Activated T-helper 1 cell treated with anti-CD3 and anti-CD28 coated beads, Interleukin-12 subunit alpha, Interleukin-12 subunit beta, Interleukin-2, Interleukin-4 antibody, amounts not matched to agents 30 ng/mL and 10 ng/mL and 1 ng/mL, durations not matched to agents 14 hours and 24 hours and 36 hours (primary cell): Measurements from ENCODE around the gene CDIPT. TPM values are rescaled to one million over a fixed set of nuclear protein-coding genes. Genes with fewer than 3 reads are reported as not detected.
A peak's percentile ranks its signal among the peaks of the same experiment; 100 is the strongest.

Experiments
- DNase-seq: peaks from one replicate; pipeline ENCODE4 v3.0.0; 2021; ENCODE audit warnings: low spot score
- H3K27ac Mint-ChIP-seq: one replicate; pipeline ENCODE4 v1.8.0; 2021; ENCODE audit warnings: mild to moderate bottlenecking, mixed read lengths
- H3K27me3 Mint-ChIP-seq: one replicate; pipeline ENCODE4 v1.8.0; 2022; ENCODE audit warnings: mild to moderate bottlenecking, moderate library complexity, mixed read lengths; ENCODE audit not compliant: insufficient read depth
- H3K36me3 Mint-ChIP-seq: one replicate; pipeline ENCODE4 v1.8.0; 2021; ENCODE audit warnings: low read depth, mixed read lengths
- H3K4me1 Mint-ChIP-seq: one replicate; pipeline ENCODE4 v1.8.0; 2021; ENCODE audit warnings: low read depth, mixed read lengths
- H3K4me3 Mint-ChIP-seq: one replicate; pipeline ENCODE4 v1.8.0; 2021; ENCODE audit warnings: mild to moderate bottlenecking, moderate library complexity, mixed read lengths
- H3K9me3 Mint-ChIP-seq: one replicate; pipeline ENCODE4 v1.8.0; 2021; ENCODE audit warnings: mixed read lengths
- intact Hi-C: fragments of 100-400 bp; cut with micrococcal nuclease; formaldehyde crosslinking; loops from one replicate; pipeline ENCODE4 v1.15.1; 2024
- total RNA-seq: library from RNA; stranded (reverse); gene quantifications from 2 replicates; pipeline ENCODE4 v1.2.3, GENCODE V29; 2022

Gene CDIPT
- total RNA-seq, 1 donor from 2014 or later = 85.5 TPM

GRCh38 chr16:29868396-29869009 lies 5.5 kb upstream of the CDIPT start:
- Mint-ChIP-seq H3K4me1 (peaks cover 2% of the 10 kb centered on the region), H3K9me3 (no peaks in the 10 kb centered on the region), H3K27ac (no peak overlapping the region), H3K36me3 (no peaks in the 10 kb centered on the region), H3K4me3 (no peak overlapping the region), H3K27me3 (no peaks in the 10 kb centered on the region)
- intact Hi-C loops = loop anchor here (10.0 kb wide), 1 partner anchor 786 kb away; the partner anchor contains the start of genes FBRS and PRR14
- DNase-seq = no peak

GRCh38 chr16:29864205-29864604 lies 1.2 kb upstream of the CDIPT start:
- peaks cover 24% of the 10 kb centered on the region for H3K4me1 Mint-ChIP-seq
- no peak for DNase-seq
- H3K9me3 Mint-ChIP-seq = no peaks in the 10 kb centered on the region
- no peak overlapping the region for H3K27ac Mint-ChIP-seq
- no peaks in the 10 kb centered on the region for H3K27me3 Mint-ChIP-seq
- intact Hi-C loops = loop anchor here (5.0 to 10.0 kb wide), 3 partner anchors 162 to 1208 kb away; partner anchors contain the start of genes FBRS, PRR14, ZNF646 and ZNF668
- H3K36me3 Mint-ChIP-seq = peaks cover 15% of the 10 kb centered on the region
- H3K4me3 Mint-ChIP-seq = no peak overlapping the region

DNA sequence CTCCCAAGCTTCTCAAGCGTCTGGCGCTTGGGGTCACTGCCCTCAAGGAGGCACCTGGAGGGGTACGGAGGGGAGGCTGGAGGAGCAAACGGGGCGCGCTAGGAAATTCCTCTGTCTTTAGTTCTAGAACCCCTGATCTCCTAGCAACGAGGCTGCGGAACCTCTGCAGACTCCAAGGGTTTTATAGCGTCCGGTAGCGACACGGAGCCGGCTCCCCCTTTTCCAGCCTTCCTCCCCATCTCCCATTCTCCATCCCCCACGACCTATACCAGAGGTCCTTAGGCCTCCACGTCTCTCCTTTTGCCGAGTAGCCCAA lies 601 bp upstream of the CDIPT start:
- intact Hi-C loops = loop anchor here (1.0 to 10.0 kb wide), 17 partner anchors 14 to 1209 kb away; partner anchors contain the start of genes ALDOA, ASPHD1, FBRS and INO80E
- H3K27me3 Mint-ChIP-seq = no peaks in the 10 kb centered on the region
- H3K9me3 Mint-ChIP-seq = no peaks in the 10 kb centered on the region
- peak overlapping the region; percentile 81 for H3K4me3 Mint-ChIP-seq
- H3K4me1 Mint-ChIP-seq = peaks cover 24% of the 10 kb centered on the region
- peak overlapping the region; percentile 100 for H3K27ac Mint-ChIP-seq
- no peak for DNase-seq
- H3K36me3 Mint-ChIP-seq = peaks cover 15% of the 10 kb centered on the region

- Mint-ChIP-seq H3K27me3 (no peaks in the 10 kb centered on the region), H3K4me1 (peaks cover 24% of the 10 kb centered on the region), H3K27ac (peak overlapping the region; percentile 88), H3K9me3 (no peaks in the 10 kb centered on the region), H3K4me3 (peak overlapping the region; percentile 97), H3K36me3 (peaks cover 18% of the 10 kb centered on the region)
- intact Hi-C loops = loop anchor here (2.0 to 10.0 kb wide), 4 partner anchors 160 to 1210 kb away; partner anchors contain the start of genes FBRS, PRR14, ZNF646 and ZNF668
- DNase-seq = no peak
These were observed 593 bp downstream of the CDIPT start for GRCh38 chr16:29862383-29862883.

DNA sequence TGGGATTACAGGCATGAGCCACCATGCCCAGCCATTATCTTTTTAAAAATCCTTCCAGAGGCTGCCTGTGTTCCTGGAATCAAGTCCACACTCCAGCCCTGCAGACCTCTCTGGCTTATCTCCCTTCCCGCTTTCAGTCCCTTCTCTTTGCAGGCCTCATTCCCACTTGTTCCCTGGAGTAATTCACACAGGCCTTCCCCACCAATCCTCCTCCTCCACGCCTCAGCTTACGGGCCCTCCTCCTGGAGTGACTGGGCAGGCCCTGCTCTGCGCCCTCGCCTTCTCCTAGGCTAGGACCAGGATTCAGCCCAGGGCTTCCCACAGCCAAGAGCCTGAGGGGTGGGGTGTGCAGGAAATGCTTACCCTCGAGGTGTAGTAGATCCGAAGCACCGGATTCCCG lies 2.8 kb downstream of the CDIPT start:
- H3K4me1 Mint-ChIP-seq = peaks cover 24% of the 10 kb centered on the region
- DNase-seq = no peak
- peak overlapping the region; percentile 52 for H3K27ac Mint-ChIP-seq
- no peaks in the 10 kb centered on the region for H3K27me3 Mint-ChIP-seq
- H3K36me3 Mint-ChIP-seq = peaks cover 18% of the 10 kb centered on the region
- H3K9me3 Mint-ChIP-seq = no peaks in the 10 kb centered on the region
- no peak overlapping the region for H3K4me3 Mint-ChIP-seq
- intact Hi-C loops = loop anchor here (5.0 to 10.0 kb wide), 3 partner anchors 158 to 1212 kb away; partner anchors contain the start of genes FBRS, PRR14, ZNF646 and ZNF668

DNA sequence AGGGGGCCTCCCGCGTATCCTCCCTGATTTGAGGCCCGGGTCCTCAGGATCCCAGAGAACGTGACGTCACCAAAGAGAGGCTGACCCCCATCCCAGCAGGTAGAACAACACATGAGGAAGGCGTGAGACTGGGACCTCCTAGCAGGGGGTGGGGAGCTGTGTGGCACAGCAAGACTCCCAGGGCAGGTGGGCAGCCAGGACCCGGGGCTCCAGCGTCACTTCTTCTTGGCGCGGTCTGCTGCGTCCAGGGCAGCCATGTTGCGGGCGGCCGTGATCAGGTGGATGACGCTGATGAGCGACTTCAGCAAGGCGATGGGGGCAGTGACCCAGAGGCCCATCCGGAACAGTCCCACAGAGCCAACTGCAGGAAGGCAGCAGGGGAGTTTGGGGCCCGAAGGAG lies 4.1 kb downstream of the CDIPT start:
- no peak overlapping the region for H3K4me3 Mint-ChIP-seq
- DNase-seq = no peak
- no peaks in the 10 kb centered on the region for H3K9me3 Mint-ChIP-seq
- no peak overlapping the region for H3K27ac Mint-ChIP-seq
- intact Hi-C loops = no loop called here
- H3K4me1 Mint-ChIP-seq = peaks cover 24% of the 10 kb centered on the region
- H3K27me3 Mint-ChIP-seq = no peaks in the 10 kb centered on the region
- H3K36me3 Mint-ChIP-seq = peaks cover 18% of the 10 kb centered on the region

- no peak overlapping the region for H3K27ac Mint-ChIP-seq
- DNase-seq = no peak
- no peak overlapping the region for H3K4me3 Mint-ChIP-seq
- H3K27me3 Mint-ChIP-seq = no peaks in the 10 kb centered on the region
- intact Hi-C loops = no loop called here
- H3K9me3 Mint-ChIP-seq = no peaks in the 10 kb centered on the region
- peaks cover 18% of the 10 kb centered on the region for H3K36me3 Mint-ChIP-seq
- H3K4me1 Mint-ChIP-seq = peaks cover 19% of the 10 kb centered on the region
These were observed 4.7 kb downstream of the CDIPT start for GRCh38 chr16:29858149-29858849.

GRCh38 chr16:29857133-29857760 lies 5.8 kb downstream of the CDIPT start:
- H3K27ac Mint-ChIP-seq = no peak overlapping the region
- peaks cover 16% of the 10 kb centered on the region for H3K4me1 Mint-ChIP-seq
- intact Hi-C loops = no loop called here
- H3K9me3 Mint-ChIP-seq = no peaks in the 10 kb centered on the region
- no peak for DNase-seq
- H3K36me3 Mint-ChIP-seq = peaks cover 18% of the 10 kb centered on the region
- no peaks in the 10 kb centered on the region for H3K27me3 Mint-ChIP-seq
- H3K4me3 Mint-ChIP-seq = no peak overlapping the region

DNA sequence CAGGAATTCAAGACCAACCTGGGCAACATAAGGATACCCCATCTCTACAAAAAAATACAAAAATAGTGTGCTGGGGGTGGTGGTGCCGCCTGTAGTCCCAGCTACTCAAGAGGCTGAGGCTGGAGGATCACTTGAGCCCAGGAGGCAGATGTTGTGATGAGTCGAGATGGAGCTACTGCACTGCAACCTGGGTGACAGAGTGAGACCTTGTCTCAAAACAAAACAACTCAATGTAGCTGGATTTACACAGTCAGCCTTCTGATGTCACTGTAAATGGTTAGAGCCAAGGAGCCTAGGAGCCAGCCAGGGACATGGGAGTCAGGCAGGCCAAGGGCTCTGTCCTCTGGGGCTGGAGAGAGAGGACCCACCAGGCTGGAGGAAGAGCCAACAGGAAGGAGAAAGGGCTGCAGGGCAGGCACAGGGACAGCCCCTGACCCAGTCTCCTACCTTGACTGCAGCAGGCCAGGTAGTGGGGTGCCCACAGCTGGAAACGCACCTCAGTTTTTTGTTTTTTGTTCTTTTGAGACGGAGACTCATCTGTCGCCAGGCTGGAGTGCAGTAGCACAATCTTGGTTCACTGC lies 8.4 kb downstream of the CDIPT start:
- Mint-ChIP-seq H3K27ac (no peak overlapping the region), H3K4me3 (no peak overlapping the region), H3K9me3 (no peaks in the 10 kb centered on the region), H3K36me3 (peaks cover 18% of the 10 kb centered on the region), H3K27me3 (no peaks in the 10 kb centered on the region), H3K4me1 (no peaks in the 10 kb centered on the region)
- DNase-seq = no peak
- intact Hi-C loops = no loop called here

DNA sequence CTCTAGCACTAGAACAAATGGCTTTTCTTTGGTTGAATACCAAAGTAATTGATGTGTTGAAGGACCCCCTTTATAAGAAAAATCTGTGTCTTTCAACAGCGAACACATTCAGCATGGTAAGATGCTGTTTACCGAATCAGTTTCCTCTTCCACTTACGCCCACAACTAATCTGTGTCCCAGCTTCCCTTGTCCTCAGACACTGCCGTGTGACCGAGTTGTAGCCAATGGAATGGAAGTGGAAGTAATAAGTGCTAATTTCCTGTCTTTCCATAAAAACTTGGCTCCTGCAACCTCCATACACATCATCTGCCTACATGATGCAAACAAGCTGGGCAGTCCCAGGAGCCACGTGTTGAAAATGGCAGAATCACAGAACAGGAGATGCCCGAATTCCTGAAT lies 10.4 kb downstream of the CDIPT start:
- Mint-ChIP-seq H3K9me3 (no peaks in the 10 kb centered on the region), H3K4me3 (no peak overlapping the region), H3K27ac (no peak overlapping the region), H3K36me3 (peaks cover 20% of the 10 kb centered on the region), H3K4me1 (peaks cover 5% of the 10 kb centered on the region), H3K27me3 (no peaks in the 10 kb centered on the region)
- DNase-seq = no peak
- intact Hi-C loops = no loop called here

DNA sequence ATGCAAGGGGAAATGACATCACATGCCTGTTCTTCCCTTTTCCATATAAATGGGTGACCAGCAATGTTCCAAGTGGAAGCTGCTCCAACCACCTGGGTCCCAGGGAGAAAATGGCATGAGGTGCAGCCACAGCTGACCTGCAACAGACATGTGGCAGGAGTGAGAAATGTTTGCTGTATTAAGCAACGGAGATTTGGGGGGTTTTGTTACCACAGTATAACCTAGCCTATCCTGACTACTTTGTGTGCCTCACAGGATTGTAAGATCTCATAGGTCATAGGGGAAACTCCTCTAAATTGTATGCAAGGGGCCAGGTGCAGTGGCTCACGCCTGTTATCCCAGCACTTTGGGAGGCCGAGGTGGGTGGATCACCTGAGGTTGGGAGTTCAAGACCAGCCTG lies 12.0 kb downstream of the CDIPT start:
- no peak for DNase-seq
- H3K4me1 Mint-ChIP-seq = peaks cover 5% of the 10 kb centered on the region
- no peaks in the 10 kb centered on the region for H3K9me3 Mint-ChIP-seq
- no peaks in the 10 kb centered on the region for H3K27me3 Mint-ChIP-seq
- peaks cover 23% of the 10 kb centered on the region for H3K36me3 Mint-ChIP-seq
- intact Hi-C loops = no loop called here
- H3K4me3 Mint-ChIP-seq = no peak overlapping the region
- H3K27ac Mint-ChIP-seq = no peak overlapping the region

DNA sequence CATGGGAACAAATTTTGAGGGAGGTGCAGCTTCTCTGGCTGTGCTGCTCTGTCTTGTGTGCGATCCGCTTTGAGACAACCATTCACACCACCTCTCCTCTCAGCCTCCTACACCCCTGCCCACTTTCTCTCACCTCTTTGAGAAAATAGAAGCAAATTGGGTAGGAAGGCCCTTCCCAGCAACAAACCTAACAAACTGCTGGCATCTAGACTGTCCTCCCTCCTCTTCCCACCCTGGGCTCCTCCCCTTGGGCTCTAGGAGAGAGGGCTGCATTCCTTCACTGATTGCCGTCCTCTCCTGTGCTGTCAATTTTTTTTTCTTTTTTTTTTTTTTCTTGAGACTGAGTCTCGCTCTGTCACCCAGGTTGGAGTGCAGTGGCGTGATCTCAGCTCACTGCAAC lies 13.5 kb downstream of the CDIPT start:
- Mint-ChIP-seq H3K27me3 (no peaks in the 10 kb centered on the region), H3K9me3 (no peaks in the 10 kb centered on the region), H3K36me3 (peaks cover 33% of the 10 kb centered on the region), H3K4me1 (peaks cover 5% of the 10 kb centered on the region), H3K4me3 (no peak overlapping the region), H3K27ac (no peak overlapping the region)
- DNase-seq = no peak
- intact Hi-C loops = loop anchor here (2.0 kb wide), 1 partner anchor 157 kb away; no protein-coding TSS in a partner anchor
